ENCODE results near the gene CLASP1.

- TF ChIP-seq E2F6 (IDR thresholded peaks at IDR 0.05) = no peak
- TF ChIP-seq JUN (IDR thresholded peaks at IDR 0.05; ENCODE audit: low read depth, low read length) = no peak
Observed at GRCh38 chr2:121400201-121400600, 249.1 kb downstream of the CLASP1 start.

Data from H1 (cell line).